GM15510 (cell line): ENCODE measurements around the gene MAEL.

Experiments
- POLR2A ChIP-seq: IDR thresholded peaks from 3 replicates; pipeline ENCODE4 v1.6.1; 2011; ENCODE audit warnings: borderline replicate concordance; ENCODE audit not compliant: insufficient read length; ENCODE audit errors: extremely low read depth

MAEL gene

GRCh38 chr1:167065471-167065870 is 76.4 kb downstream of the MAEL start:
- TF ChIP-seq POLR2A = no peak

GRCh38 chr1:167066333-167067122 is 77.4 kb downstream of the MAEL start:
- no peak for TF ChIP-seq POLR2A

- no peak for TF ChIP-seq POLR2A
Measured at GRCh38 chr1:167067904-167068303, 78.8 kb downstream of the MAEL start.

- TF ChIP-seq POLR2A = no peak
Measured at GRCh38 chr1:167068761-167069160, 79.7 kb downstream of the MAEL start.

- no peak for TF ChIP-seq POLR2A
Measured at GRCh38 chr1:167071286-167071685, 82.2 kb downstream of the MAEL start.
